Kidney epithelial cell (primary cell): Measurements from ENCODE around the gene AK2. TPM values are rescaled to one million over a fixed set of nuclear protein-coding genes. Genes with fewer than 3 reads are reported as not detected.

Source experiments
- DNase-seq: peaks from one replicate; pipeline ENCODE4 v3.0.0-alpha.2; 2010; ENCODE audit warnings: low read depth
- H3K27me3 ChIP-seq: 2 replicates; pipeline ENCODE4 v1.6.0; 2011; ENCODE audit warnings: low read length; ENCODE audit not compliant: control insufficient read depth, insufficient read depth
- H3K36me3 ChIP-seq: 2 replicates; pipeline ENCODE4 v1.5.1; 2011; ENCODE audit warnings: low read length; ENCODE audit not compliant: control insufficient read depth, insufficient read depth
- H3K4me3 ChIP-seq: 2 replicates; pipeline ENCODE4 v1.5.1; 2011; ENCODE audit warnings: low read depth, mild to moderate bottlenecking, control low read depth, low read length
- CTCF ChIP-seq: IDR thresholded peaks from 2 replicates; pipeline ENCODE4 v1.5.1; 2011; ENCODE audit warnings: mild to moderate bottlenecking, moderate library complexity, low read length, control low read depth, inconsistent platforms; ENCODE audit not compliant: insufficient read depth, poor library complexity, severe bottlenecking
- total RNA-seq: library from RNA; depleted of rRNA; stranded (reverse); fragments of >200 nt; gene quantifications from 2 replicates; pipeline ENCODE4 v1.2.3, GENCODE V29; 2015

Gene AK2
- total RNA-seq, 1 donor from 2014 or later: 161 TPM

- no peak overlapping the region for H3K4me3 ChIP-seq
- no peak for DNase-seq
- no peaks in the 10 kb centered on the region for H3K27me3 ChIP-seq
- no peaks in the 10 kb centered on the region for H3K36me3 ChIP-seq
- no peak for TF ChIP-seq CTCF
These were observed 6.8 kb upstream of the AK2 start for GRCh38 chr1:33043267-33044092.

GRCh38 chr1:33042831-33043230, 6.1 kb upstream of the AK2 start:
- no peaks in the 10 kb centered on the region for H3K36me3 ChIP-seq
- H3K27me3 ChIP-seq: no peaks in the 10 kb centered on the region
- no peak overlapping the region for H3K4me3 ChIP-seq
- TF ChIP-seq CTCF: no peak
- DNase-seq: no peak

- DNase-seq: no peak
- Histone ChIP-seq H3K4me3 (no peak overlapping the region), H3K27me3 (no peaks in the 10 kb centered on the region), H3K36me3 (no peaks in the 10 kb centered on the region)
- no peak for TF ChIP-seq CTCF
These were observed 4.3 kb upstream of the AK2 start for GRCh38 chr1:33041026-33041425.

- Histone ChIP-seq H3K27me3 (no peaks in the 10 kb centered on the region), H3K36me3 (no peaks in the 10 kb centered on the region), H3K4me3 (no peak overlapping the region)
- no peak for TF ChIP-seq CTCF
- no peak for DNase-seq
These were observed 3.2 kb upstream of the AK2 start for GRCh38 chr1:33039840-33040239.

- no peak for DNase-seq
These were observed 595 bp downstream of the AK2 start for GRCh38 chr1:33036051-33036525.

More at GRCh38 chr1:33036051-33036525, 595 bp downstream of the AK2 start:
- Histone ChIP-seq H3K4me3 (peak overlapping the region; percentile 94), H3K27me3 (no peaks in the 10 kb centered on the region), H3K36me3 (no peaks in the 10 kb centered on the region)
- no peak for TF ChIP-seq CTCF
